ENCODE data around the gene NKTR.

Gene NKTR

GRCh38 chr3:42694366-42694765 lies 93.9 kb downstream of the NKTR start:
- no peak for DNase-seq (ENCODE audit: low read depth in 2 of 2)

GRCh38 chr3:42696356-42697288 lies 96.1 kb downstream of the NKTR start:
- no peak for DNase-seq (ENCODE audit: low read depth in 2 of 2)

GRCh38 chr3:42697289-42698051 lies 97.0 kb downstream of the NKTR start:
- DNase-seq (ENCODE audit: low read depth in 2 of 2), result no peak
